Activated CD4-positive, alpha-beta T cell treated with anti-CD3 and anti-CD28 coated beads, Interleukin-2, amount 50 U/mL, for 48 hours (primary cell): ENCODE data around the gene STAG2.
"Not testable (repeated sequence)": the region's sequence is repeated elsewhere in the genome, so short reads cannot be mapped to it uniquely, and the experiment has no call there.

ENCODE experiments used
- DNase-seq, 2 experiments: peaks; one replicate each; pipeline ENCODE4 v3.0.0-alpha.2; 2020

Gene STAG2

DNA sequence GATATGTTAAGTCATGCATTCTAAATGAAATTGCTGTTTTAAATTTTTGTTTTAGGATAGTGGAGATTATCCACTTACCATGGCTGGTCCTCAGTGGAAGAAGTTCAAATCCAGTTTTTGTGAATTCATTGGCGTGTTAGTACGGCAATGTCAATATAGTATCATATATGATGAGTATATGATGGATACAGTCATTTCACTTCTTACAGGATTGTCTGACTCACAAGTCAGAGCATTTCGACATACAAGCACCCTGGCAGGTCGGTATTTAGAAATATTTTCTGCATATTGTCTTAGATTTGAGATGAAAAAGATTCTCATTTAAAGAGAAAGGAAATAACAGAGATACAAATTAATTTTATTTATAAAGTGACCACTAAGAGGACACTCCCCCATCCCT is 83.6 kb downstream of the STAG2 start:
- no peak for DNase-seq

DNA sequence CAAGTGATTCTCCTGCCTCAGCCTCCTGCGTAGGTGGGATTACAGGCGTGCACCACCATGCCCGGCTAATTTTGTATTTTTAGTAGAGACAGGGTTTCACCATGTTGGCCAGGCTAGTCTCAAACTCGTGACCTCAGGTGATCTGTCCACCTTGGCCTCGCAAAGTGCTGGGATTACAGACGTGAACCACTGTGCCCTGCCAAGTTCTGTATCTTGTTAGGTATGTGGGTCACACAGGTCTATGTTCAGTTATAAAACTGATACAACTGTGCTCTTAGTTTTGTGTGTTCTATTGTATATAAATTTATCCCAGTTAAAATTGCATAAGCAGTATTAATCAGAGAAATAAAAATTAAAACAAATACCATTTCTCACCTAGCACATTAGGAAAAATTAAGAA is 122.9 kb downstream of the STAG2 start:
- not testable (repeated sequence) for DNase-seq

DNA sequence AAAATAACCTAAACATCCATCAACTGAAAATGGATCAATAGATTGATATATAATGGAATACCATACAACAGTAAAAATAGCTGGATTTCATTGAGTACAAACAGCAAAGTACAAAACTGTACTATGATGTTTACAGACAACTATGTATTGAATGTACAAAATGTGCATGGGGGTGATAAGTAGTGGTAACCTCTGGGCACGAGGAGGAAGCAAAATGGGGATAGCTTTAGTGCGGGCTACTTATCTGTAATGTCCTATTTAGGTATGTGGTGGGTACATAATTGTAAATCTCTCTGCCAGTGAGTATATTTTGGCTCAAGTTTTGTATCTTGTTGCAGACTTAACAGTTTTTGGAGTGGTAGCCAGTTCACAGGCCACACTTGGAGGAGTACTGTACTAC is 123.6 kb downstream of the STAG2 start:
- no peak for DNase-seq

DNA sequence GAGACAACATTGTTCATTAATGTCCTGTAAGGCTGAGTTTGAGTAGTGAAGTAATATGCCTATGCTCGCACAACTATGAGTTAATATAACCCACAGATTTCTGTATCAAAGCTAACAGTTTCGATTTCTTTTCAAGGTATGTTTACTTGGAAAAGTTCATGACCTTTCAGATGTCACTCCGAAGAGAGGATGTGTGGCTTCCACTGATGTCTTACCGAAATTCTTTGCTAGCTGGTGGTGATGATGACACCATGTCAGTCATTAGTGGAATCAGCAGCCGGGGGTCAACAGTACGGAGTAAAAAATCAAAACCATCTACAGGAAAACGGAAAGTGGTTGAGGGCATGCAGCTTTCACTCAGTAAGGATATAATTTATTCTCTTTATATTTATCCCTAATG is 124.9 kb downstream of the STAG2 start:
- DNase-seq: peak; percentile 2 to 19

DNA sequence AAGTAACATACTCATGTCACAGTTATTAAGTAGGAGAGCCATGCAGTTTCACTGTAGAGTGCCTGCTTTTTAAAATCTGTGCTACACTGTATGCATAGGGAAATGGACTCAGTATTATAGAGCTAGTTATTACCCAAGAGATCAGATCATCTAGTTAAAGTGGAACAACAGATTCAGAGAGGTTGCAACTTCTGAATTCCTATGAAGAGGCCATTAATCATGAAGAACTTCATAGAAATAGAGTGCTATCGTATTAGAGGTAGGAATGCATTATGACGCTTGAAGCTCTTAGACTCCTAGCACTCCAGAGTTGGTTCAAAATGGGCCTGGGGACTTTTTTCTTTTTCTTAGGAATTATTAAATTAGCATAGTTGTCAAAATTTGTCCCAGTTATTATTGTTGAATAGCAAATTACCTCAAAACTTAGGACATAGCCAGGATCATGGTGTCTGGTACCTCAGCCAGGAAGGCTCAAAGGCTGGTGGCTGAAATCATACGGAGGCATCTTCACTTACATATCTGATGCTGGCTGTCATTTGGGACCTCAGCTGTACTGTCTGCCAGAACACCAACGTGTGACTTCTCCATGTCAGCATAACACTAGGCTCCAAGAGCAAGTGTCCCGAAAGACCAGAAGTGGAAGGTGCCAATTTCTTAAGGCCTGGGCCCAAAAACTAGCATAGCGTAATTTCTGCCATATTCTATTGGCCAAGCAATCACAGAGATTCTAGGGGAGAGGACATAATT is 125.7 kb downstream of the STAG2 start:
- DNase-seq: no peak

DNA sequence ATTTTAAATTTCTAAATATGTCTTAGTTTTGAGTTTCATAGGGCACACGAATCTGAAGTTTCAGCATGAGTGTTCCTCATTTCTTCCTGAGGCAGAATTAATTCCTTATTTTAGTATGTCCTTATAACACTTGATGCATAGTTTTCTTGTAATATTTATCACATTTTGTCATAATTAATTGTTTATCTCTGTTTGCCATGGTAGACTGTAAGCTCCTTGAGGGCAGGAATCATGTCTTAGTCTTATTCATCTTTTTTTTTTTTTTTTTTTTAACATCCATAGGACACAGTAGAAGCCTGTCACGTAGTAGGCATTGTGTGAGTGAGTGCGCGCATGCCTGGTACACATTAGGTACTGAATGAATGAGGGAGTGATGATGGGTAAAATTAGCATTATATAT is 131.7 kb downstream of the STAG2 start:
- DNase-seq: no peak

DNA sequence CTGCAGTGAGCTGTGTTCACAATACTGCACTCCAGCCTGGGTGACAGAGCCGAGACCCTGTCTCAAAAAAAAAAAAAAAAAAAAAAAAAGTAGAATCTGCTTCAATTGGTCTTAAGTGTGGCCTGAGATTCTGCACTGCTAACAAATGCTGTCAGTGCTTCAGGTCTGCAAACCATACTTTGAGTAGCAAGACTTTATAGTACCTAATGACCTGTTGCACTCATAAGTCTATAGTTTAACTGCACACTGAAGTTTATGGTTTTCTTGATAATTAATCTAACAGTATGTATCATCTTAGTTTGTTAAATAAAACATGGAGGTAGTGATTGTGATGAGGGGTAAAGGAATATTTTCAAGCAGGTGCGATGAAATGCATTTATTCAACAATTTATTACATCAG is 135.6 kb downstream of the STAG2 start:
- DNase-seq: no peak

DNA sequence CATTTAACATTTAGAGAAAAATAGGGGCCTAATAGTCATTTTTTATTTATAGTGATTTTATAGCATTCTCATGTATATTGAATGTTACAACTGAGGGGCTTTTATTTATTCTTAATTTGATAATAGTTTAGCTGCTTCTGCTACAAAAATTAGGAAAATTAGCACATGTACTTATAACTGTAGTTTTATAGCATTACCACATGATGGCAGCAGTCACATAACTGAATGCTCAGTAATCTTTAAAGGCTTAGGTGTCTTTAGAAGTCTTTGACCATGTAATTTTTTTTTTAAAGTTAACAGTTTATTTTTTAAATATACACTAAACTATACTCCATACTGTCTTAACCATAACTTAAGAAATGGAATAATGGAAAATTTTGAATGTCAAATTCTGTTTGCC is 136.6 kb downstream of the STAG2 start:
- no peak for DNase-seq

DNA sequence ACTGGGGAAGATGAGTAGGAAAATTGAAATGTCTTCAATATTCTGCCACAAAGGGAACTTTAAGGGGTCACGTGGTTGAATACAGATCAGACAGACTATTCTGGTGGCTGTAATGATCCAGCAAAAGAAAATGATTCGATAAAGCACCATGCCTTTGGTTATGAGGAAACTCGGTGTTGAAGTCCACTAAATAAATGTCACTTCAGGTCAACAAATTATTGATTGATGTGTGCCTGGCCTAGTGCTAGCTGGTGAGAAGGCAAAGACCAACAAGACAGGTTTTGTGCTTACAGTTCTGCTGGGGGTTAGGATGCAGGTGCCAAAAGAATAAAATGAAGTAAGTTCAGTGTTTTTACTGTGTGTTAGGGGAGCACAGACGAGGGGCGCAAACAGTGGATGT is 142.5 kb downstream of the STAG2 start:
- DNase-seq: no peak

DNA sequence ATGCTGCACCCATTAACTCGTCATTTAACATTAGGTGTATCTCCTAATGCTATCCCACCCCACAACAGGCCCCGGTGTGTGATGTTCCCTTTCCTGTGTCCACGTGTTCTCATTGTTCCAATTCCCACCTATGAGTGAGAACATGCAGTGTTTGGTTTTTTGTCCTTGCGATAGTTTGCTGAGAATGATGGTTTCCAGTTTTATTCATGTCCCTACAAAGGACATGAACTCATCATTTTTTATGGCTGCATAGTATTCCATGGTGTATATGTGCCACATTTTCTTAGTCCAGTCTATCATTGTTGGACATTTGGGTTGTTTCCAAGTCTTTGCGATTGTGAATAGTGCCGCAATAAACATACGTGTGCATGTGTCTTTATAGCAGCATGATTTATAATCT is 143.0 kb downstream of the STAG2 start:
- not testable (repeated sequence) for DNase-seq

DNA sequence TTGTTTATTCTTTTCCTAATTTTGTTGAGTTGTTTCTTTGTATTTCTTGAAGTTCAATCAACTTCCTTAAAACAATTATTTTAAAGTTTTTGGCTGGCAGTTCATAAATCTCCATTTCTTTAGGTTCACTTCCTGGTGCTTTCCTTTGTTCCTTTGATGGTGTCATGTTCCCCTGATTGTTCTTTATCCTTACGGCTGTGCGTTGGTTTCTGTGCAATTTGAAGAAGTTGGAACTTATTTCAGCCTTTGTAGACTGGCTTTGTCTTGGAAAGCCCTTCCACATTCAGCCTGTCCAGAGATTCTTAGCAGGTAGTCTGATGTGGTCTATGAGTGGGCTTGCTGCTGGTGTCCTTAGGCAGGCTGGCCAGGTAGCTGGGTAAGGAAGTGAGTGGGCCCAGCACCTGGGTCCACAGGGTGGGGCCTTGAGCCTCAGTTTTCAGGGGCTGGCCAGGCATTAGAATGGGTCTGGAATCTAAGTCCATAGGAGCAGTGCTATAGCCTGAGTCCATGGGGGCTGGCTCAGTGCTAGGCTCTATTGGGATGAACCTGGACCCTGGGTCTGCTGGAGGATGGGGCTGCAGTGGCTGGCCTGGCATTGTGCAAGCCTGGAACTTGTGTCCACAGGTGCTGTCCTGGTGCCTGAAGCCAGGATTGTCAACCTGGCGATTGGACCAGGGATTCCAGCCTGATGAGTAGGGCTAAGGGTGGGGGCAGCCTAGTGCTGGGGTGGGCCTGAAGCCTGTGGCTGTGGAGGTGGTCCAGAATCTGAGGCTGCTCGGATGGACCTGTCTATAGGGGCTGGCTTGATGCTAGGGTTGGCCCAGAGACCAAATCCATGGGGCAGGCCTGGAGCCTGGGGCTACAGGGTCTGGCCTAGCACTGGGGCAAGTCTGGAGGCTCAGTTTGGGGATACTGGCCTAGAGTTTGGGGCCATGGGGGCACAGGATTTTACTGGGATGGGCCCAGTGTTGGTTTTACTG is 152.4 kb downstream of the STAG2 start:
- DNase-seq: no peak

DNA sequence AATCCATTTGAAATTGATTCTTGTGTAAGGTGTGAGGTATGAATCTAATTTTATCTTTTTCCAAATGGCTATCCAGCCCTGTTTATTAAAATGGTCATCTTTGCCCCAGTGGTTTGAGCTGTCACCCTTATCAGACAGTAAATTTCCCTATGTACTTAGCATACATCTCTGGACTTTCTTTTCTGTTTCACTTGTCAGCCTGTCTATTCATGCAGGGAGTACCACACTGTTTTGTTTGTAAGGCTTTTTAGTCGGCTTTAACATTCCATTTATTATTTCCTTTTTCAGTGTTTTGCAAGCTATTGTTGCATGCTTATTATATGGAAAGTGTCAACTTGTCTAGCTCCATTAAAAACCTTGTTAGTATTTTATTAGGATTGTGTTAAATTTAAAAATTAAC is 155.8 kb downstream of the STAG2 start:
- no peak for DNase-seq

DNA sequence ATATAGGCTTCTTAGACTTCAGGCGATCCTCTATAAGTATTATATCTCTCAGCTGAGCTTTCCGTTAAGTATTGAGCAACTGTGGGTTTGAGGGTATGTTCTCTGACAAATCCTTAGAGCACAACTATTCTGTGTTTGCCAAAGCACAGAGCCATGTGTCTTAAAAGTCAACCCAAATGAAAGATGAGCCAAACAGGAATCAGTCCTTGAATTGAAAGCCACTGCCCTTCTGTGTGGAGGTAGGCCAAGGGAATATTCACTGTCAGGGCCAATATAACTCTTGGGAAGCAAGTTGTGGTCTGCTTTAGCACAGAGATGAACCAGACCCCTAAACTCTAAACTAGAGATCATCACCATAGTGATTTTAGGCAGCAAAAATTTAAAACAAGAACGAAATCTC is 164.0 kb downstream of the STAG2 start:
- DNase-seq: no peak

DNA sequence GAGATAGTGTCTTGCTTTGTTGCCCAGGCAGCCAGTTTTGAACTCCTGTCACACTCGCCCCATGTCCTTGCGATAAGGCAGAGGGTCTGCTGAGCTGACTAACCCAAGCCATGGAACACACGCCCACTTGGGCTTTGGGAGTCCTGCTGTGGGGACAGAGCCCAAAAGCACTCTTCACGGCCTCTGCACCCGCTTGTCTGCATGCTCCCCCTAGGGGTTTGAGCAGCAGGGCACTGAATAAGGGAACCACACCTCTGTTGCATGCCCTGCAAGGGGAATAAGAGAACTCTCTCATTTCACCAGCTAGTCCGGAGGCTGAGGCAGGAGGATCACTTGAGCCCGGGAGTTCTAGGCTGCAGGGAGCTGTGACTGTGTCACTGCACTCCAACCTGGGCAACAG is 166.0 kb downstream of the STAG2 start:
- no peak for DNase-seq

DNA sequence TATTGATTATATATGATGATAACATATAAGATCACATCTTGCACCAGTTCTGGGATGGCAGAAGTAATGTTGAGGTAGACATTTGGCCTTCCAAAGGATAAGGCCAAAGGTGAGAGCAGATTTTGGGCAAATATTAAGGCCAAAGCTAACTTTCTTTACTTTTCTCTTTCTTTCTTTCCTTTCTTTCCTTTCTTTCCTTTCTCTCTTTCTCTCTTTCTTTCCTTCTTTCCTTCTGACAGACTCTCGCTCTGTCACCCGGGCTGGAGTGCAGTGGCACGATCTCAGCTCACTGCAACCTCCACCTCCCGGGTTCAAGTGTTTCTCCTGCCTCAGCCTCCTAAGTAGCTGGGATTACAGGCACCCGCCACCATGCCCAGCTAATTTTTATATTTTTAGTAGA is 170.9 kb downstream of the STAG2 start:
- not testable (repeated sequence) for DNase-seq

DNA sequence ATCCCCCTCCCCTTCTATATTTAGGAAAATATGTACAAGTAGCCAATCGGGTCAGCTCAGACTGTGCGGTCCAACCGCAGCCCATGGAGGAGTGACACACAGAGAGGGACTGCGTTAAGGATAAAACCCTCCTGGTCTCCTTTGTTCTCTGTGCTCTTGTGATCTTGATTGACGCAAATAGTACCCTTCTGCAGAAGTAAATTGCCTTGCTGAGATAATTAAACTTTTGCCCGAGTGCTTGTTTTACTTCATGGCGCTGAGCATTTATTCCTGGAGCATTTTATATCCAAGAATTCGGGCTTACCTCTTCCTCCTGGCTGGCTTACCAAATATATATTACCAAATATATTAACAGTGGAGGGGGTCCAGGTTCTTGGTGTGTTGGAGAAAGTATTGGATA is 184.2 kb downstream of the STAG2 start:
- DNase-seq: no peak

DNA sequence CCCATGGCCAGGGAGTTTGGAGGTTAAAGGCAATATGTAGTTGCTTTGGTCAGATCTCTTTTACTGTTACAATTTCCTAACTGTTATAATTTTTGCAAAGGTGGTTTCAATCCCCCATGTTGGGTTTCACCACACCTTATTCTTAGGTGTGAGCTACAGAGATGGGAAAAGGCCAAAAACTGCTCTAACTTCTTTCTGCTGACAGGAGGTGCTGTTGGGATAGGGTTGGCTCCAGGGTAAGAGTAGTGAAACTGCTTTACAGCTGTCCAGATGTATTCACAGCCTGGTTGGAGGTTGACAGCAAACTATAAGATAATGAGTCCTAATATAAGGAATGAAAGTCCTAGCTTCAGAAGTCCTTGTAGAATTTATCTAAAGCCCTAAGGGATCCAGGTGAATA is 189.7 kb downstream of the STAG2 start:
- DNase-seq: no peak
